HG03469 (cell line): ENCODE results near the gene BIRC7.

Source experiments
- ATAC-seq: cut with Tn5 transposase; IDR thresholded peaks from one replicate; pipeline ENCODE4 v1.9.1; 2021; ENCODE audit warnings: mild to moderate bottlenecking, moderate library complexity, moderate number of reproducible peaks; ENCODE audit not compliant: unreplicated experiment

The BIRC7 gene

DNA sequence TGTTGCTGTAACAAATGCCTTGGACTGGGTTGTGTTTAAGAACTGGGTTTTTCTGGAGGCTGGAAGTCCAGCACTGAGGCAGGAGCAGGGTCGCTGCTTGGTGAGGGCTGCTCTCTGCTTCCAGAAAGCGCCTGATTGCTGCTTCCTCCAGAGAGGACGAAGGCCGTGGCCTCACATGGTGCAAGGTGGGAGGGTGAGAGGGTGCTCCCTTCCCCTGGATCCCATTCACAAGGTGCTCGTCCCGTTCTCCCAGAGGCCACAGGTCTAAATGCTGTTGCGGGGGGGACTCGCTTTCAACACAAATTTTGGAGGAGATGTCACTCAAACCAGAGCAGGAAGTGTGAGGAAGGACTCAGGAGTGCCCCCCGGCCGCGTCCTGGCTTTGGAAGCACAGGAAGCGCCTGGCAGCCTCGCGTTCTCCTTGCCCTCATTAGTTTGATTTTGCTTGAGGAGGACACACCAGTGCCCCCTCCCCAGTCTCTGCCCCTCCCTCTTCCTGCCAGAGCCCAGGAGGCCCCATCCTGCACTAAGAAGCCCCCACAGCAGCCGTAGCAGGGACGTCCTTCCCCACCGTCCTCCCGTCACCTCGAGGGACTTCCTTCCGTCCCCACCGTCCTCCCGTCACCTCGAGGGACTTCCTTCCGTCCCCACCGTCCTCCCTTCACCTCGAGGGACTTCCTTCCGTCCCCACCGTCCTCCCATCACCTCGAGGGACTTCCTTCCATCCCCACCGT lies 26.3 kb downstream of the BIRC7 start:
- no peak for ATAC-seq

- ATAC-seq = no peak
Measured at GRCh38 chr20:63262836-63263235, 27.1 kb downstream of the BIRC7 start.

- no peak for ATAC-seq
Measured at GRCh38 chr20:63264000-63264399, 28.3 kb downstream of the BIRC7 start.

- ATAC-seq = no peak
Measured at GRCh38 chr20:63264519-63264918, 28.8 kb downstream of the BIRC7 start.

- ATAC-seq = no peak
Measured at GRCh38 chr20:63265891-63266515, 30.3 kb downstream of the BIRC7 start.

- no peak for ATAC-seq
Measured at GRCh38 chr20:63267691-63268090, 32.0 kb downstream of the BIRC7 start.

DNA sequence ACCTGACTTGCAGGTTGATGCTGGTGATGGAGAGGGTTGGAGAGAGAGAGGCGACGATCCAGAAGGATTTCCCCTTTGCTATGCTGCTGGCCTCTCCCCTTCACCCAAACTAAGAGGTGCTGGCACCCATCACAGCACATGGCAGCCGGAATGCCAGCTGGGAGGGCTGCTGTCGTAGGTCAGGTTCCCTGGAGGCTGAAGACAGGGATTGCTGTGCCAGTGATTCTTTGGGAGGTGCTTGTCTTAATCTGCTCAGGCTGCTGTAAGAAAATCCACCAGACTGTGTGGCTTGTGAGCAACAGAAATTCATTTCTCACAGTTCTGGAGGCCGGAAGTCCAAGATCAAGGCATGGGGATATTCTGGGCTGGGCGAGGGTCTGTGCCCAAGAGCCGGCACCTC lies 32.6 kb downstream of the BIRC7 start:
- no peak for ATAC-seq

DNA sequence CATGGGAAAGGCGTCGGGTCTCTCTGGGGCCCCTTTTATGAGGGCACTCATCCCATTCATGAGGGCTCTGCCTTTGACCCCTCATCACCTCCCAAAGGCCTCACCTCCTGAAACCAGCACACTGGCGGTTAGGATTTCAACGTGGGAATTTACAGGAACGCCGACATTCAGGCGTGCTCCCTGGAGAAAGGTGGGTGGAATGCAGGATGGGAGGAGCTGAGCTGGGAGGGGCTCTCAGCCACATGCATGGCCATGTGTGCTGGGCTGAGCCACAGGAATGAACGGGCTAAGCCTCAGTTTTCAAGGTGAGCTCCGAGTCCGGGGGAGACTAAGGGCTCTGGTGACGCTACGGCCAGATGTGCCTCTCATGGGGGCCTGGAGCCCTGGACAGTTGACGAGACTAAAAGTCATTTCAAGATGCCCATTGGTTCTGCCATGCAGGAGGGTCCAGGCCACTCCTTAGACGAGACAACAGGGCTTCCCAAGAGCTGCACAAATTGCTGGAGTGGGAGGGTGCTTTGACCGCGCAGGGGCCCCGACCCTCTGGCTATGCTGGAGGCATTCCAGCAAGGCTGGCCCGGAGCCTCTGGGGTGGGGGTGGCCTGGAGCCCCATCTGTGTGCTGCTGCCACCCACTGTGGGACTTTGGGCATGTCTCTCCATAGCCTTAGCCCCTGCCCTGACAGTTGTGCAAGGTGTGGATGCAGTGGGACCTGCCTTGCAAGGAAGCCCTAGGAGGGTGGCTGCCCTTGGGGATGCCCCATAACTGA lies 33.1 kb downstream of the BIRC7 start:
- ATAC-seq = no peak

DNA sequence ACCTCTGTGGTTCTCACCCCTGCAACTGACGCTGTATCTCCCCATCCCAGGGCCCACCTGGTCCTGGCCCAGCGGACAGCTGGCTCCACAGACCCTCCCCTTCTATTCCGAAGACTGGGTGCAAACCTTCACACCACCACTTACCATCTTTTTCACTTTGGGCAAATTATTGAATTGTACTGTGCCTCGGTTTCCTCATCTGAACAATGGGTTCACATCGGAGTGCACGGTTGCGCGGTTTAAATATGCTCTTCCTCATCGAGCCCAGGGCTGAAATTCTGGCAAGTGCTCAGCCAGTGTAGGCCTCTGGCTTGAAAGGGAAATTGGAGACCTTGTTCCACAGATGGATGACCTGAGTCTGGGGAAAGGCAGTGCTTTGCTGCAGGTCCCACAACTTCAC lies 34.0 kb downstream of the BIRC7 start:
- no peak for ATAC-seq

DNA sequence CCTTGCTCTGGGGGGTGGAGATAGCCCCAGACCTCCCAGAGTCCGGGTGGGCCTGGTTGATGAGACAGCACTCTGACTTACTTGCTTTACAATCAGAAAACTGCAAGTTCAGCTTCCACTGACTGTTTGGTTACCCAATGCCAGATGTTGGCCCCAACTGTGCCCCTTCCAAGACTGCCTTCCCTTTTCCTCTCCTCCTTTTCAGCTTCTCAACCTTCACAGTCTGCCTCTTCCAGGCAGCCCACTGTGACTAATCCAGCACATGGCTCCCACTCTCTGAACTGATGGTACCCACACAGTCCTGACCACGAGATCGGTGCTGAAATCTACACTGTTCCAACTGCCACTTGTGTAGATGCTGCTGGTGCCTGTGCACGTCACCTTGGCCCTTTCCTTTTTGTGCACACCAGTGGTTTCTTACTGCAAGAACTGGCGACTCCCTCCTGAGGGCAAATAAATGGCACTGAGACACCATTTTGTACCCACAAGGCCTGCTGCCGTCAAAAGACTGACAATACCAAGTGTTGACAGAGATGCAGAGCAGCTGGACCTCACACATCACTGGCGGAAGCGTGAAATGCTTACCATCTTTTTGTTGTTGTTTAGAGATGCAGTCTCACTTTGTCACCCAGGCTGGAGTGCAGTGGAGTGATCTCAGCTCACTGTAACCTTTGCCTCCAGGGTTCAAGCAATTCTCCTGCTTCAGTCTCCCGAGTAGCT lies 35.1 kb downstream of the BIRC7 start:
- no peak for ATAC-seq

- peak; percentile 58 for ATAC-seq
Measured at GRCh38 chr20:63272105-63273058, 36.7 kb downstream of the BIRC7 start, which contains the start of gene ARFGAP1. TSS of gene ARFGAP1 (plus strand) at chr20:63272813. CDS start at chr20:63275581, 2,768 bp downstream.

DNA sequence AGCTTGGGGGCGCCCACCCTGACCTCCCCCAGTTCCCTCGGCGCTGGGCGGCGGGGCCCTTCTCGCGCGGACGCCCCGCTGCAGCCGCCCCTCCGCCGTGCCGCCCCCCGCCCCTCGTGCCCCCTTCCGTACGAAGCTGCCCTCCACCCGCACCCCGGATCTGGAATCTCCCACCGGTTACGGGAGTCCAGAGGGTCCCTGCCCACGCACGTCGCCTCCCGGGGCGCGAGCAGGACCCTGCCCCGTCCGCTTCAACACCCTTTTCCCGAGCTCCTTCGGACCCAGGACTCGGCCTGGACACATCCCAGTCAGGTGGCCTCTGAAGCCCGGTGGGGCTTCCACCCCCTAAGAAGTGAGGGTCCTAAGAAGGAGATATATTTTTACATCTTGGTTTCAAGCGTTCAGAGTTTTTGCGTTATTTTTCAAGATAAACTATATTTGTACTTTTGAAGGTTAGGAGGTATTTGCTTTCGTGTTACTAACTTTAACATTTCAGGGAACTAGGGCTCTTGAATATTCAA lies 37.4 kb downstream of the BIRC7 start:
- ATAC-seq = no peak

DNA sequence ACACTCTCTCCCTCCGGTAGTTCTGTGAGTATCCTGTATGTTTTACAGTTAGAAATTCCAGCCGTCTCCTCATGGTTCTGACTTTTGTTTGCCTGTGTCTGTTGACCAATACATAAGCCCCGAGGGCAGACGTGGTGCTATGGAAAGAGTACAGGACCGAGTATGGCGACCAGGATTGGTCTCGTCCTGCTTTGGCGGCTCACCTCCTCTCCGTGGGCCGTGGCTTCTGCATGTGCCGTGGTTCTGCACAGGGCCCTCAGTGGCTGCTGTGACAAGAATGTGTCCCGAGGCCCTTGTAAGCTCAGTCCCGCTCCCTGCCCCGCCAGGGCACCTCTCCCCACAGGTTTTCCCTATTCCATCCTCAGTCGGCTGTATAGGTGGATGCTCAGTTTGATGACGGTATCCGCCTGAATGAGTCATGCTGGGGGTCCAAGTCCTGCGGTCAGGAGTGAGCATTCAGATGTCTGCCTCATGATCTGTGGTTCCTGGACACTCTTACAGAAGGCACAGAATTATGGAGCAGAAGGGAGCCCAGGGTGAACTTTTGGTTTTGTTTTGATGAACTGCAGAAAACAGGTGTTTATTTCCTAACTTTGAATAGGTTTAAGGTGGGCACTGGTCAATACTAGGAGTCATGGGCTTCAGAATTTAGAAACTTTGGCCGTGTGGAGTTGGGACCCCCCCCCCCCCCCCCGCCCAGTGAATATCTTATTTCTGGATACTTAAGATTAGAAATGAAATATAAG lies 38.1 kb downstream of the BIRC7 start:
- ATAC-seq = no peak

- ATAC-seq = no peak
Measured at GRCh38 chr20:63274381-63275228, 38.9 kb downstream of the BIRC7 start.

DNA sequence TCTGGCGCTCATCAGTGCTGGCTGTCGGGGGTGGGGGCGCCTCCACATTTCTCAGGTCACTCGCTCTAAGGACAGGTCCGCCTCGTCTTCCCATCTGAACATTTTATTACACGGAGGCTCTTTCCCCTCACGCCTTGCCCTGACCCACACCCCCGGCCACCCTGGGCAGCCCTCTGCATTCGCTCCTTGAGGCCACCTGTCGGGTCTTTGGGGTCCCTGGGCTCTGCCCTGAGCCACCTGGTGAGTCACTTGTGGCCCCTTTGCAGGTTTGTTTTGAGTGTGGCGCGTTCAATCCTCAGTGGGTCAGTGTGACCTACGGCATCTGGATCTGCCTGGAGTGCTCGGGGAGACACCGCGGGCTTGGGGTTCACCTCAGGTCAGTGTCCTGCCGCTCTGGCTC lies 40.1 kb downstream of the BIRC7 start:
- no peak for ATAC-seq

DNA sequence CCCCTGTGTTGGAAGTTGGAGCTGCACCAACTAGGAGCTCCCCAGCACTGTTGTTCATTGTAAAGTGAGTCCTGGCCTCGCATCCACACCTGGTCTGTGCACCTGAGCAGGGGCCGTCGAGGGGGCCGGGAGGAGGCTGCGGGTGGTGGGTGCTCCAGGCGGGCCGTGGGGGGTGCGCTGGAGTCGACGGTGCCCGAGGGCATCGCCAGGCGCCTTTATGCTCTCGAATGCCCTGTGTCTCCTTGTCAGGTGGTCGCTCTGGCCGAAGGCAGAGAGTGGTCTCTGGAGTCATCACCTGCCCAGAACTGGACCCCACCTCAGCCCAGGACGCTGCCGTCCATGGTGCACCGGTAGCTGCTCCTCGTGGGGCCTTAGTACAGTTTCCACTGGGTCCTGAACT lies 41.3 kb downstream of the BIRC7 start:
- no peak for ATAC-seq

GRCh38 chr20:63277466-63278272 lies 42.0 kb downstream of the BIRC7 start:
- no peak for ATAC-seq
